ENCODE results near the gene NELL2.

Gene NELL2

GRCh38 chr12:44674875-44675274 is 201.2 kb downstream of the NELL2 start:
- DNase-seq = no peak

- no peak for DNase-seq
Measured at GRCh38 chr12:44673811-44674210, 202.3 kb downstream of the NELL2 start.

GRCh38 chr12:44672042-44672441 is 204.1 kb downstream of the NELL2 start:
- no peak for DNase-seq

- DNase-seq = no peak
Measured at GRCh38 chr12:44668443-44668842, 207.7 kb downstream of the NELL2 start.

GRCh38 chr12:44667461-44667860 is 208.7 kb downstream of the NELL2 start:
- DNase-seq = no peak

- DNase-seq = no peak
Measured at GRCh38 chr12:44663291-44663690, 212.8 kb downstream of the NELL2 start.

GRCh38 chr12:44655846-44656245 is 220.3 kb downstream of the NELL2 start:
- no peak for DNase-seq

GRCh38 chr12:44654646-44655639 is 221.2 kb downstream of the NELL2 start:
- peak; percentile 74 for DNase-seq

GRCh38 chr12:44653861-44654527 is 222.1 kb downstream of the NELL2 start:
- DNase-seq = no peak

- DNase-seq = no peak
Measured at GRCh38 chr12:44649693-44650092, 226.4 kb downstream of the NELL2 start.

- no peak for DNase-seq
Measured at GRCh38 chr12:44647917-44648690, 228.0 kb downstream of the NELL2 start.

GRCh38 chr12:44640427-44641190 is 235.5 kb downstream of the NELL2 start:
- DNase-seq = no peak

GRCh38 chr12:44637875-44638274 is 238.2 kb downstream of the NELL2 start:
- no peak for DNase-seq

GRCh38 chr12:44628180-44628579 is 247.9 kb downstream of the NELL2 start:
- DNase-seq = no peak

GRCh38 chr12:44627387-44628166 is 248.5 kb downstream of the NELL2 start:
- DNase-seq = no peak

GRCh38 chr12:44626883-44627282 is 249.2 kb downstream of the NELL2 start:
- no peak for DNase-seq

- DNase-seq = no peak
Measured at GRCh38 chr12:44618946-44619345, 257.2 kb downstream of the NELL2 start.

GRCh38 chr12:44616402-44616801 is 259.7 kb downstream of the NELL2 start:
- no peak for DNase-seq

GRCh38 chr12:44611538-44611937 is 264.6 kb downstream of the NELL2 start:
- no peak for DNase-seq

- DNase-seq = no peak
Measured at GRCh38 chr12:44603701-44604100, 272.4 kb downstream of the NELL2 start.

- DNase-seq = no peak
Measured at GRCh38 chr12:44592626-44593025, 283.5 kb downstream of the NELL2 start.

GRCh38 chr12:44589697-44590096 is 286.4 kb downstream of the NELL2 start:
- no peak for DNase-seq

Measured in islet precursor cell (in vitro differentiated cells).